Parathyroid adenoma (tissue), 2 donors: ENCODE results near the gene GMEB1.
"Not testable (repeated sequence)": the region's sequence is repeated elsewhere in the genome, so short reads cannot be mapped to it uniquely, and the experiment has no call there.

Source experiments
- H2AFZ ChIP-seq: fragments of 300-600 bp; sonication (generic); one replicate; pipeline ENCODE4 v1.7.0; 2017; ENCODE audit warnings: antibody characterized with exemption, mild to moderate bottlenecking
- H3K27ac ChIP-seq: fragments of 300-600 bp; sonication (generic); one replicate; pipeline ENCODE4 v1.7.0; 2017
- H3K27me3 ChIP-seq: fragments of 300-600 bp; sonication (generic); one replicate; pipeline ENCODE4 v1.7.0; 2017; ENCODE audit warnings: low read length; ENCODE audit not compliant: control insufficient read depth, insufficient read depth
- H3K36me3 ChIP-seq: fragments of 300-600 bp; sonication (generic); one replicate; pipeline ENCODE4 v1.7.0; 2017; ENCODE audit warnings: low read length; ENCODE audit not compliant: control insufficient read depth, insufficient read depth
- H3K4me1 ChIP-seq: fragments of 300-600 bp; sonication (generic); one replicate; pipeline ENCODE4 v1.7.0; 2017; ENCODE audit warnings: control low read depth
- H3K4me2 ChIP-seq: fragments of 300-600 bp; sonication (generic); one replicate; pipeline ENCODE4 v1.7.0; 2017; ENCODE audit warnings: low read length
- H3K4me3 ChIP-seq: fragments of 300-600 bp; sonication (generic); one replicate; pipeline ENCODE4 v1.7.0; 2017; ENCODE audit warnings: low read depth, low read length
- H3K79me2 ChIP-seq: fragments of 300-600 bp; sonication (generic); one replicate; pipeline ENCODE4 v1.7.0; 2017; ENCODE audit warnings: control low read depth
- H3K9ac ChIP-seq: fragments of 300-600 bp; sonication (generic); one replicate; pipeline ENCODE4 v1.7.0; 2017; ENCODE audit warnings: mild to moderate bottlenecking
- H3K9me3 ChIP-seq: fragments of 300-600 bp; sonication (generic); one replicate; pipeline ENCODE4 v1.7.0; 2017; ENCODE audit warnings: low read length; ENCODE audit not compliant: control insufficient read depth
- TF ChIP-seq, protein P1 (sequence below): fragments of 300-600 bp; sonication (generic); IDR thresholded peaks from one replicate; pipeline ENCODE4 v1.7.0; 2017; ENCODE audit warnings: antibody characterized with exemption, mild to moderate bottlenecking
- donor health status: primary hyperparathyroidism.

GMEB1 gene

DNA sequence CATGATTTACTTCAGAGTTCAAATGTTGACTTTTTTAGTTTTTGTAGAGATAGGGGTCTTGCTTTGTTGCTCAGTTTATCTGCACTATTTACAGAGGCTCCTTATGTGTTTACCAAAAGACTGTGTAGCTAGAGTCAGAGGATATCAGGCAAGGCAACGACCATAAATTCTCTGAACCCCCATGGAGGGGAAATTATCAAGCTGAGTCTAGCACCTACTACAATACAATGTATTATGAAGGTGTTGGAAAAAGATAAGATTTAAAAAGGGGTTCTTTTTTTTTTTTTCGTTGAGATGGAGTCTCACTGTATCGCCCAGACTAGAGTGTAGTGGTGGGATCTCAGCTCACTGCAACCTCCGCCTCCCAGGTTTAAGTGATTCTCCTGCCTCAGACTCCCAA lies 16.4 kb downstream of the GMEB1 start:
- no peak overlapping the region for H3K9ac ChIP-seq
- H3K4me3 ChIP-seq, result no peak overlapping the region
- TF ChIP-seq, protein P1, sequence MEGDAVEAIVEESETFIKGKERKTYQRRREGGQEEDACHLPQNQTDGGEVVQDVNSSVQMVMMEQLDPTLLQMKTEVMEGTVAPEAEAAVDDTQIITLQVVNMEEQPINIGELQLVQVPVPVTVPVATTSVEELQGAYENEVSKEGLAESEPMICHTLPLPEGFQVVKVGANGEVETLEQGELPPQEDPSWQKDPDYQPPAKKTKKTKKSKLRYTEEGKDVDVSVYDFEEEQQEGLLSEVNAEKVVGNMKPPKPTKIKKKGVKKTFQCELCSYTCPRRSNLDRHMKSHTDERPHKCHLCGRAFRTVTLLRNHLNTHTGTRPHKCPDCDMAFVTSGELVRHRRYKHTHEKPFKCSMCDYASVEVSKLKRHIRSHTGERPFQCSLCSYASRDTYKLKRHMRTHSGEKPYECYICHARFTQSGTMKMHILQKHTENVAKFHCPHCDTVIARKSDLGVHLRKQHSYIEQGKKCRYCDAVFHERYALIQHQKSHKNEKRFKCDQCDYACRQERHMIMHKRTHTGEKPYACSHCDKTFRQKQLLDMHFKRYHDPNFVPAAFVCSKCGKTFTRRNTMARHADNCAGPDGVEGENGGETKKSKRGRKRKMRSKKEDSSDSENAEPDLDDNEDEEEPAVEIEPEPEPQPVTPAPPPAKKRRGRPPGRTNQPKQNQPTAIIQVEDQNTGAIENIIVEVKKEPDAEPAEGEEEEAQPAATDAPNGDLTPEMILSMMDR, result no peak
- H3K4me2 ChIP-seq, result no peak overlapping the region
- no peak overlapping the region for H3K27ac ChIP-seq
- no peaks in the 10 kb centered on the region for H3K9me3 ChIP-seq
- no peaks in the 10 kb centered on the region for H3K36me3 ChIP-seq
- no peaks in the 10 kb centered on the region for H3K27me3 ChIP-seq
- no peaks in the 10 kb centered on the region for H3K79me2 ChIP-seq
- no peaks in the 10 kb centered on the region for H3K4me1 ChIP-seq
- no peak overlapping the region for H2AFZ ChIP-seq

DNA sequence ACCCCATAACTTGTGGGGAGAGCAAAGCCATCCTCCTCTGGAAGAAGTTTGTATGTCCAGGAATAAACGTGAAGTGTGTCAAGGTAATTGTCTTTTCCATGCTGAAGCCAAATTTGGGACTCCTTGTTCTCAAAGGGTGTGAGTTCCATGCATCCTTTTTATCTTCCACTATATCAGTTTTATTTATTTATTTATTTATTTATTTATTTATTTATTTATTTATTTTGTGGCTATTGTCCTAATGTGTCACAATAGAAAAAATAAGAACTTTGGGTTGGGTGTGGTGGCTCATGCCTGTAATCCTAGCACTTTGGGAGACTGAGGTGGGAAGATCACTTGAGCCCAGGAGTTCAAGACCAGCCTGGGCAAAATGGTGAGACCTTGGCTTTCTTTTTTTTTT lies 23.0 kb downstream of the GMEB1 start:
- not testable (repeated sequence) for H3K4me1 ChIP-seq, H3K79me2 ChIP-seq, H3K4me3 ChIP-seq, H3K9me3 ChIP-seq, H3K27me3 ChIP-seq, H2AFZ ChIP-seq, H3K9ac ChIP-seq, H3K36me3 ChIP-seq, H3K4me2 ChIP-seq, H3K27ac ChIP-seq

DNA sequence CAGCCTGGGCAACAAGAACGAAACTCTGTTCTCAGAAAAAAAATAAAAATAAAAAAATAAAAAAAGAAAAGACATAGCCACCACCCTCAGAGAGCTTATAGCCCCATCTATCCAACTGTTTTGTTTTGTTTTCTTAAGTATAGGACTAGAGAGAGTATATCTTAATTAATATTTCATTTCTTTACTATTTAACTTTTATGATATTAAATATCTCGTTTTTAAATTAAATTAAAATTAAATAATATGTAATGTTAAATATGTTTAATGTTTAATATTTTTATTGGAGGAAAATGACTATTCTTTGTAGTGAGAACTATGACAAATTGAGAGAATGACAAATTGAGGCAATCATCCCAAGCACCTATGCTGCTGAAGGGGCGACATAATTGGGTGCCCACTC lies 35.0 kb downstream of the GMEB1 start:
- no peak overlapping the region for H3K9ac ChIP-seq
- H3K27ac ChIP-seq, result no peak overlapping the region
- no peak overlapping the region for H3K4me3 ChIP-seq
- no peaks in the 10 kb centered on the region for H3K9me3 ChIP-seq
- H3K79me2 ChIP-seq, result no peaks in the 10 kb centered on the region
- no peaks in the 10 kb centered on the region for H3K27me3 ChIP-seq
- no peak overlapping the region for H3K4me2 ChIP-seq
- no peaks in the 10 kb centered on the region for H3K36me3 ChIP-seq
- no peaks in the 10 kb centered on the region for H3K4me1 ChIP-seq
- H2AFZ ChIP-seq, result no peak overlapping the region
- TF ChIP-seq, protein P1, result no peak

- Histone ChIP-seq H3K9me3 (no peaks in the 10 kb centered on the region), H3K27ac (no peak overlapping the region), H3K4me1 (no peaks in the 10 kb centered on the region), H3K4me2 (no peak overlapping the region), H3K4me3 (no peak overlapping the region), H3K9ac (no peak overlapping the region), H3K36me3 (no peaks in the 10 kb centered on the region), H3K79me2 (no peaks in the 10 kb centered on the region), H2AFZ (no peak overlapping the region), H3K27me3 (no peaks in the 10 kb centered on the region)
- TF ChIP-seq, protein P1, result no peak
Measured at GRCh38 chr1:28716336-28716735, 47.8 kb downstream of the GMEB1 start.

DNA sequence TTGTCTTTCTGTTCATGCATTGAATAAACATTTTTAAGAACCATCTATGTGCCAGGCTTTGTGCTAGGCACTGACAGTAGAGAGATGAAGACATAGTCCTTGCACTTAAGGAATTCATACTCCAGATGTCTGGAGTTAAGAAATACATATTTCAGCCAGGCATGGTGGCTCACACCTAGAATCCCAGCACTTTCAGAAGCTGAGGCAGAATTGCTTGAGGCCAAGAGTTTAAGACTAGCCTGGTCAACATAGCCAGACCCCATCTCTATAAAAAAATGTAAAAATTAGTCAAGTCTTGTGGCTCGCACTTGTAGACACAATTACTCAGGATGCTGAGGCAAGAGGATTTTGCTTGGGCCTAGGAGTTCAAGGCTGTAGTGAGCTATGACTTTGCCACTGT lies 49.6 kb downstream of the GMEB1 start:
- H3K9ac ChIP-seq, result no peak overlapping the region
- no peaks in the 10 kb centered on the region for H3K9me3 ChIP-seq
- TF ChIP-seq, protein P1, result no peak
- H3K4me1 ChIP-seq, result no peaks in the 10 kb centered on the region
- H2AFZ ChIP-seq, result no peak overlapping the region
- no peaks in the 10 kb centered on the region for H3K79me2 ChIP-seq
- no peaks in the 10 kb centered on the region for H3K36me3 ChIP-seq
- no peak overlapping the region for H3K27ac ChIP-seq
- no peak overlapping the region for H3K4me2 ChIP-seq
- H3K4me3 ChIP-seq, result no peak overlapping the region
- H3K27me3 ChIP-seq, result no peaks in the 10 kb centered on the region
